ENCODE results near the gene KLHDC9.

GRCh38 chr1:161115132-161115711 lies 17.1 kb downstream of the KLHDC9 start:
- TF ChIP-seq CTCF (IDR thresholded peaks at IDR 0.05): no peak
- TF ChIP-seq POLR2A (IDR thresholded peaks at IDR 0.05): no peak
- no peak for TF ChIP-seq EP300 (IDR thresholded peaks at IDR 0.05)

Measured in tibial nerve (tissue), 4 donors.